Measurements from ENCODE around the gene CARD14.
"Not testable (repeated sequence)": the region's sequence is repeated elsewhere in the genome, so short reads cannot be mapped to it uniquely, and the experiment has no call there.

The CARD14 gene

DNA sequence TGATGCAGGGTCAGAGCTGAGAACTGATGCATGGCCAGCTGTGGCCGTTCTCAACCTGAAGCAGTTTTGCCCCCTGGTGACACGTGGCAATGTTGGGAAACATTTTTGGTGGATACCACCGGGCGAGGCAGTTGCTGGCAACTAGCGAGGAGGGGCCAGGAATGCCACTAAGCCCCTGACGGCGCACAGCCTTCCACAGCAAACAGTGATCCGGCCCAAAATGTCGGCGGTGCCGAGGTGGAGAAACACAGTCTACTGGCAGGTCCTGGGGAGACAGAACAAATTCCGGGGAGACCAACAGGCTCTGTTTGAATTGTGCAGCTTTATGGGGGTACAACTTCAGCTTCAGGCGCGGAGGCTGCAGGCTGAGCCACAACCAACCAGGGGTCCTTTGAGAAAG is 58.6 kb downstream of the CARD14 start:
- no peak for DNase-seq

DNA sequence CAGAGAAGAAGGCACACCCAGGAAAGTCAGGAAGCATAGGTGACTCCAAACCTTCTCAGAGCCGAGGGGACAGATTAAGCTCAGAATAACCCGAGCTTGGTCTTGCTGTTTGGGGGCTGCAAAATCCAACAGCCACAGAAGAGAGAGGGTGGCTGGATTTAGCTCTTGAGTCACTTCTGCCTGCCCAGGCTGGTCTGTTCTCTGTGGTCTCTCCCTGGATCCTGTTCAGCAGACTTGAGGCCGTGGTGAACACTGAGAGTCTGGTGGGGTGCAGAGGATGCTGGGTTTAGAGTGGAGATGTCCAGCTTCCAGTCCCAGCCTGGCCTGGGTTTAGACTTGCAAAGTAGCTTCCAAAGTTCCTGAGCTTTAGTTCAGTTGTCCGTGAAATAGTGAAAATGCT is 59.2 kb downstream of the CARD14 start:
- no peak for DNase-seq

DNA sequence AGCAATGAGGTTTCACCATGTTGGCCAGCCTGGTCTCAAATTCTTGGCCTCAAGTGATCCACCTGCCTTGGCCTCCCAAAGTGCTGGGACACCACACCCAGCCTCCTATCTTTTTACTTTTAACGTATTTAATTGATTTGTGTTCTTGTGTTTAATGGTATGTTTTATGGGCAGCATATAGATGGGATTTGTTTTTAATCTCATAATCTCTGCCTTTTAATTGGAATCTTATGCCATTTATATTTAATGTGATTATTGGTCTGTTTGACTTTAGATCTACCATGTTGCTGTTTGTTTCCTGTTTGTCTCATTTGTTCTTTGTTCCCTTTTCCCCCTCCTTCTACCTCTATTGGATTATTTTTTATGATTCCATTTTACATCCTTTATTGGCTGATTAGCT is 62.6 kb downstream of the CARD14 start:
- no peak for DNase-seq

DNA sequence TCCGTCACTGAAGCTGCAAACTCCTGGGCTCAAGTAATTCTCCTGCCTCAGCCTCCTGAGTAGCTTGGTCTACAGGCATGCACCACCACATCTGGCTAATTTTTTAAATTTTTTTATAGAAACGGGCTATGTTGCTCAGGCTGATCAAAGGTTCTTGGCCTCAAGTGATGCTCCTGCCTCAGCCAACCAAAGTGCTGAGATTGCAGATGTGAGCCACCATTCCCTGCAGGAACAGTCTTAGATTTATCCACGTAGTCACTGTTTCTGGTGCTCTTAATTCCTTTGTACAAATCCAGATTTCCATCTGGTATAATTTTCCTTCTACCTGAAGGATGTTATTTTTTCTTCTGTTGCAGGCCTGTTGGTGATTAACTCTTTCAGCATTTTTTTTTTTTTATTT is 63.4 kb downstream of the CARD14 start:
- no peak for DNase-seq

DNA sequence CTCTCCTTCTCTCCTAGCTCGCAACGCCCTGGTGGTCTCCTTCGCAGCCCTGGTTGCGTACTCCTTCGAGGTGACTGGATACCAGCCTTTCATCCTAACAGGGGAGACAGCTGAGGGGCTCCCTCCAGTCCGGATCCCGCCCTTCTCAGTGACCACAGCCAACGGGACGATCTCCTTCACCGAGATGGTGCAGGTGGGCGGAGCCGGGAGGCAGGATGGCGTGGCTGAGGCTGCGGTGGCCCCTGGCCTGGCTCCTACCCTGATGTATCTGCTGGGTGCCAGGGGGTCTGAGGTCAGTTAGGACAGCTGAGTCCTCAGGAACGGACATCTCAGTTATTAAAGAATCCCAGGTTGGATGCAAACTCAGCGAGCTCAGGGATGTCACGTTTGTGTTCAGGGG is 67.1 kb downstream of the CARD14 start:
- DNase-seq: no peak

DNA sequence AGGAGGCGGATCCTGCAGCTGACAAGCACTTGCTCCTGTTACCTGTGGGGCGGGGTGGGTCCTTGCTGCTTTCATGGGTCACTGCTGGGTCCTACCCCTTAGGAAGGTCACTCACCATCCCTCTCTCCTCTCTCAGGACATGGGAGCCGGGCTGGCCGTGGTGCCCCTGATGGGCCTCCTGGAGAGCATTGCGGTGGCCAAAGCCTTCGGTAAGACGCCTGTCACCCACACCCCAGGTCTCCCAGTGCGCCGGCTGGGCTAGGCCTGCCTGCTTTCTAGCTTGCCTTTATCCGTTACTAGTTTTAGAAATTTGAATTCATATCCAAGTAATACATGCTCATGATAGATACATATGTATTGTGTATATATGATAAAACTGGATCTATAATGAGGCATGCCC is 67.6 kb downstream of the CARD14 start:
- no peak for DNase-seq

DNA sequence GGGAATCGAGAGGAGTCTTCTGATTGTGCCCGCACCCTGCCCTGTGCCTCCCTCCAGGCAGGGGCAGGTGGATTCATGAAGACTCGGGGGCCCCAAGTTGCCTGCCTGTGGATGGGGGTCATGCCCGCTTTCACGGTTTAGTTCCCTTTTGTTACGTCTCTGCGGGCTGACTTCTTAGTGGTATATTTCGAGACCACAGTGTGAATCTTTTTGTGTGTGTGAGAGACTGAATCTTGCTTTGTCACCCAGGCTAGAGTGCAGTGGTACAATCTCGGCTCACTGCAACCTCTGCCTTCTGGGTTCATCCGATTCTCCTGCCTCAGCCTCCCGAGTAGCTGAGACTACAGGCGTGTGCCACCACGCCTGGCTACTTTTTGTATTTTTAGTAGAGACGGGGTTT is 72.7 kb downstream of the CARD14 start:
- DNase-seq: no peak

DNA sequence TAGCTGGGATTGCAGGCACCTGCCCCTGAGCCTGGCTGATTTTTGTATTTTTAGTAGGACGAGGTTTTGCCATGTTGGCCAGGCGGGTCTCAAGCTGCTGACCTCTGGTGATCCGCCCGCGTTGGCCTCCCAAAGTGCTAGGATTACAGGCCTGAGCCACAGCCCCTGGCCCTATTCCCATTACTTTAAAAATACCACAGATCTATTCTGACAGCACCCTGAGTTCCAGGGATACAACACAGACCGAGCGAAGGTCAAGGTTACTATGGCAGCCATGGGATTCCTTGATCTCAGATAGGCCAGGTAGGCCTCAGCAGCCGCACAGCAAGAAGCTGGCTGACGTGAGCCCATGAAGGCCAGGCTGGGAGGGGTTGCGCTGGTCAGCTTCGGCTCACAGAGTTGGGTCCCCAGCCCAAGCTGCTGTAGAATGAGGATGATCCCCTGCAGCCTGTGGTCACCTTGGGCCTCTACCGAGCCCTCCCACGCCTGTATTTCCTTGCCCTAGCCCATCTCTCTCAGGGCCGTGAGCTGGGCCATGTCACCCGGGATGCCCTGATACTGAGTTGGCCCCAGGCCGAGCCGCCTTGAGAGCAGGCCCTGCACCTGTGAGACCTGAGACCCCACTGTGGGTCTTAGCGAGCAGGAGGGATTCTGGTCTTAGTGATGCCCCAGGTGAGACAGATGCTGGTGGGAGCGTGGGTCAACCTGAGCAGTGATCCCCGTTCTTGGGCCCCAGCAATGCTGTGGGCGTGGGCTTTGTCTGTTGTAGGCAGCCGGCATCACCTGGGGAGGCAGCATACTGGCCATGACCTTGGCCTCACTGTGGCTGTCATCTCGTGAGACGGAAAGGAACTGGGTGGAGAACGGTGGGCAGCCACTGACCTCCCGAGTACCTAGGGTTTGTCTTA is 74.0 kb downstream of the CARD14 start:
- no peak for DNase-seq

DNA sequence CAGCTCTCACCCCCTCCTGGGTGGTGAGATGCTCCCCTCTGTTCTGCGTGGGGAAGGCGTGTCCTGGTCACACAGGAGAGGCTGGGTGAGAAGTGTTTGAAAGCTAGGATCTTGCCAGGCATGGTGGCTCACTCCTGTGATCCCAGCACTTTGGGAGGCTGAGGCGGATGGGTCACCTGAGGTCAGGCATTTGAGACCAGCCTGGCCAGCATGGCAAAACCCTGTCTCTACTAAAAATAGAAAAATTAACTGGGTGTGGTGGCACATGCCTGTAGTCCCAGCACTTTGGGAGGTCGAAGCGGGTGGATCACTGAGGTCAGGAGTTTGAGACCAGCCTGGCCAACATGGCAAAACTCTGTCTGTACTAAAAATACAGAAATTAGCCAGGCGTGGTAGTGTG is 74.6 kb downstream of the CARD14 start:
- not testable (repeated sequence) for DNase-seq

DNA sequence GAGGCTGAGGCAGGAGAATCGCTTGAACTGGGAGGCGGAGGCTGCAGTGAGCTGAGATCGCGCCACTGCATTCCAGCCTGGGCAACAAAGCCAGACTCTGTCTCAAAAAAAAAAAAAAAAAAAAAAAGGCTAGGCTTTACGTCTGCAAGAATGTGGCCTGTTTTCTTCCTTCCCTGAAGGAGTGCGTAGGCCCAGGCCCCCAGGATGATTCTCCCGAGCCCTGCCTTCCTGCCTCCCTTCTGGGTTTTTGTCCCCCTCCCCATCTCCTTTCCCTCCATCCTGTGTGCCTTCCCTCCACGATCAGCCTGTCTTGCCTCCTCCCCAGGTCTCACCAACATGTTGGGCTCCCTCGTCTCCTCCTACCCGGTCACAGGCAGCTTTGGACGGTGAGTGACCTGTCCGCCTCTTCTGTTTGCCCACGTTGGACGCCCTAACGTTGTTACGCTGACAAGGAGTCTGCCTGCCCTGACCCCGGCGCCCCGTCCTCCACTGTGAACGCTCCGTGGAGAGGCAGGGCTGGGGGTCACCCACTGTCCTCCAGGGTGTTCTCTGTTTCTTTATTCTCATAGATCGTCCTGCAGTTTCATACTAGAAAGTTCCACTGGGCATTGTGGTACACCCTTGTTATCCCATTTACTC is 75.2 kb downstream of the CARD14 start:
- DNase-seq: no peak

DNA sequence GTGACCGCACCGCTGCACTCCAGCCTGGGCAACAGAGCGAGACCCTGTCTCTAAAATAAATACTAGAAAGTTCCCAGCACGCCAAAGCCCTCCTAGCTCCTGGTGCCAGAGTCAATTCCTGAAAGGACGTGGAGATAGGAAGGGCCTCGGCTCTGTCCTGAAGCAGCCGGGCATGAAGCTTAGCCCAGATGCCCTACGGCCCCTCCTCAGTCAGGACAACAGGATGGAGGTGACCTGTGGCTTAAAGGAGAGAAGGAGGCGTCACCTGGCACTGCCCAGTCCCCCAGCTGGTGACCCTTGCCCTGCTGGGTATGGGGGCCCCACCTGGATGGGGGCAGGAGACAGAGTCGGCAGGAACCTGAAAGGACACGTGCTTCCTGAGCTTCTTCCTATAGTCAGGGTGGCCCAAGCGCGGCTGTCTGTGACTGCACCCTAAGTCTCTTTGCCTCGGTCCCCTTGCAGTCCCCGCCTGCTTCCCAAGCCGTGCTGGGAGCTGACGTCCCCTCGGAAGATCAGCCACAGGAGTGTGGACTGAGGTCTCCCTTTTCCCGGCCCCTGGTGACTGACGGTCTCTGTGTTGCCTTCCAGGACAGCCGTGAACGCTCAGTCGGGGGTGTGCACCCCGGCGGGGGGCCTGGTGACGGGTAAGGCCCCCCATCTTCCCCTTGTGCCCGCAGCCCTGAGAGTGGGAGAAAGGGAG is 75.9 kb downstream of the CARD14 start:
- no peak for DNase-seq

DNA sequence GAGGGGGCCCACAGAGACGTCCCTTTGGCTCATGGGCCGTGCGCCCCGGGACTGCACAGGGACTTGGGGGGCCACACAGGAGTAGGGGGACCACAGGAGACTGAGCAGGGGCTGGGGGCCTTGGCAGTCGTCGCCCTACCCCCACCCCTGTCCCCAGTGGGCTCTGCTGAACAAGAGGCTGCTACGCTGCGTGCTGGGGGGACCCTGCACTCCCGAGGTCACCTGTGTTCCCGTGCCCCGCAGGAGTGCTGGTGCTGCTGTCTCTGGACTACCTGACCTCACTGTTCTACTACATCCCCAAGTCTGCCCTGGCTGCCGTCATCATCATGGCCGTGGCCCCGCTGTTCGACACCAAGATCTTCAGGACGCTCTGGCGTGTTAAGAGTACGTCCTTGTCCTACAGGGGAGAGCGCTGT is 76.4 kb downstream of the CARD14 start:
- no peak for DNase-seq

DNA sequence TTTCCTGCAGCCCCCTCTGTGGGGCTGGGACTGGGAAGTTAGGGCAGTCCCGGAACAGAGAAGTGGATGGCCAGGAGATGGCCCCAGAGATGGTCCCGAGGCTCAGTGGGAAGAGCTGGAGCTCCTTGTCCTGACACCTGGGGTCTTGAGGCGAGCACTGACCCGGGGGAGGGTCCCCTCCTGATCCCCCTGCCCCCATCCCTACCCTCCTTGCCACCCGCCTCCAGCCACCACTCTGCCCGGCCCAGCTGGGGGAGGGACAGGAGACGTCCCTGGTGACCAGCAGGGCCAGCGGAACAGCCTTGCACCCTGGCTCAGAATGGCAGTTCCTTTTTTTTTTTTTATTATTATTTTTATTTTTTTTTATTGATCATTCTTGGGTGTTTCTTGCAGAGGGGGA is 76.9 kb downstream of the CARD14 start:
- no peak for DNase-seq

DNA sequence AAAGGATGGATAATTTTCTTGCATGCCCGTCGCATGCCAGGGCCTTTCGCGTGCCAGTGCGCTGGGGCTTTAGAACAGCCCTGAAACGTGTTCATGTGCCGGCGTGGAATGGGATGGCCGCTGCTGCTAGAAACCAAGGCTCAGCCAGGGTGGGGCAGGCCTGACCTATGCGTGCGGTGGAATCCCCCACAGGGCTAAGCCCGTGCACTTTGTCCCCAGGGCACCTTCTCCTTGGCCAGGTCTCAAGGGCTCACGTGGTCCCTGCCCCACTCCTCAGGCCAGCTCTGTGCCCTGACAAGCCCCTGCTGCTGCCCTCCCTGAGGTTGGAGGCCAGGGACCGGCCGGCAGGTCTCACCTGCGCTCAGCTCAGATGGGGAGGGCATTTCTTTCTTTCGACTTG is 77.7 kb downstream of the CARD14 start:
- DNase-seq: no peak

DNA sequence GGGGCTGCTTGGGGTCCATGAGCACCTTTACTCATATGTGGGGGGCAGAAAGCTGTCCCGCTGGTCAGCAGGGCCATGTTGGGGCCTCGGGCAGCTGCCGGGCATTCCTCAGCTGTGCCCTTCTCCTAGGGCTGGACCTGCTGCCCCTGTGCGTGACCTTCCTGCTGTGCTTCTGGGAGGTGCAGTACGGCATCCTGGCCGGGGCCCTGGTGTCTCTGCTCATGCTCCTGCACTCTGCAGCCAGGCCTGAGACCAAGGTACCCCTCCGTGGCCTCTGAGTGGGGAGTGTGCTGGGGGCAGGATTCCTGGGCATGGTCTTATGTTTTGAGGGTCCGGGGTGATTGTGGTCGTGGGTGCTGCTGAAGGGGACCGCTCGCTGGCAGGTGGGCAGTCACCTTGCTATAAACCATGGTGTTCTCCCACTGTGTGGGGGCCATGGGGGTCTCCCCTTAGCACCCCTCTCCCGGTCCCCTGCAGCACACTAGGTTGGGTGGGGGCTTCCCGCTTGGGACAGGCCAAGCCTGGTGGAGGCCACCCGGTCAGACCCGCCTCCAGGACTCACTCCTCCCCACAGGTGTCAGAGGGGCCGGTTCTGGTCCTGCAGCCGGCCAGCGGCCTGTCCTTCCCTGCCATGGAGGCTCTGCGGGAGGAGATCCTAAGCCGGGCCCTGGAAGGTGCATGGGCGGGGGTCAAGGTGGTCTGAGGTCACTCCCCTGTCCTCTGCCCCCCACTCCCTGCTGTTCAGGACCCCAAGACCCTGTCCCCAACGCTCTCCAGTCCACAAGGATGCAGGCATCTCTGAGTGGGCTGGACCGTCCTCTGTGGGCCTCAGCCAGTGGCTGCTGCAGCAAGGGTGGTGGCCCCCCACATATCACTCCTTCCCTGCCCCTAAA is 78.4 kb downstream of the CARD14 start:
- no peak for DNase-seq

DNA sequence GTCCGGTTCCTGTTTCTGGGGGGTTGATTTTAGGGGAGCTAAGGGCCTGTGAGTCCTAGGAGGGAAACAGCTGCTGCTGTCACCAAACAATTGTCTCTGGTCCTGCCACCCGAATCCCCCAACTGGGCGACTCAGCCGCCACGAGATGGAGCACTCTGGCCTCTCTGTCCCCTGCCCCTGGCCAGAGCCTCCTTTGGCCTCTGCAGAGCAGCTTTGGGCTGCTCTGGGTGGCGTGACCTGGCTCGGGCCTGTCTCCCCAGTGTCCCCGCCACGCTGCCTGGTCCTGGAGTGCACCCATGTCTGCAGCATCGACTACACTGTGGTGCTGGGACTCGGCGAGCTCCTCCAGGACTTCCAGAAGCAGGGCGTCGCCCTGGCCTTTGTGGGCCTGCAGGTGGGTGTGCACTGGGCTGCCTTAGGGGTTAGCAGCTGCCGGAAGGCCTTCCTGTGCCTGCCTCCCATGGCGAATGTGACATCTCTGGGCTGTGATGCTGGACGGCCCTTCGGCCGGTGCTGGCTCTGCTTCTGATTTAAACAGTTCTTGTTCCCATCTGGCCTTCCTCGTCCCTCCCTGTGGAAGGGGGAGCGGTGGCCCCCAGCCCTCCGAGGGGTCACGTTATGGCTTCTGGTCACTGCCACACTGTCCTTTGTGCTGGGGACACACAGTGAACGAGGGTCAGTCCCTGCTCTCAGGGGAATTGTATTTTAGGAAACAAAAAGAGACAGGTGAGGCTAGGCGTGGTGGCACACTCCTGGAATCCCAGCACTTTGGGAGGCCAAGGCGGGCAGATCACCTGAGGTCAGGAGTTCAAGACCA is 79.3 kb downstream of the CARD14 start:
- no peak for DNase-seq

DNA sequence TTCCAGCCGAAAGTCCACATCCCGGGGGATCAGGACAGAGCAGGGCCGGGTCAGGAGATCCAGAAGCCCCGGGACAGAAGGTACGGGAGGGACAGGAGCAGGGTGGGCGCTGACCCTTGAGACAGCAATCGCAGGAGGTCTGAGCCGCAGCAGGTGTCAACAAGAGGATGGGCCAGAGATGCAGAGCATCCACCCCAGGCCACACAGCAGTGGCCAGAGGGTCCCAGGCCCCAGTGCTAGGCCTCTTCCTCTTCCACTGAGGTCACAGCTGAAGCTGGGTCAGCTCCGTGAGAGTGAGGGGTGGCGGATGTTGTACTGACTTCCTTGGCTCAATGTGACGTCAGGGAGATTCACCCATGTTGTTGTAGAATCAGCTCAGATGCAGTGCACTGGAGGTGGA is 82.1 kb downstream of the CARD14 start:
- no peak for DNase-seq

DNA sequence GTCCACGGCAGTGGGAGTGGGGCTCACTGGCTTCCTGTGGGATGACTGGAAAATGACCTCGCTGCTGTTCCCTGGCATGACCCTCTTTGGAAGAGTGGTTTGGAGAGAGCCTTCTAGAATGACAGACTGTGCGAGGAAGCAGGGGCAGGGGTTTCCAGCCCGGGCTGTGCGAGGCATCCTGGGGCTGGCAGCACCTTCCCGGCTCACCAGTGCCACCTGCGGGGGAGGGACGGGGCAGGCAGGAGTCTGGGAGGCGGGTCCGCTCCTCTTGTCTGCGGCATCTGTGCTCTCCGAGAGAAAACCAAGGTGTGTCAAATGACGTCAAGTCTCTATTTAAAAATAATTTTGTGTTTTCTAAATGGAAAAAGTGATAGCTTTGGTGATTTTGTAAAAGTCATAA is 83.0 kb downstream of the CARD14 start:
- peak; percentile 20 for DNase-seq

DNA sequence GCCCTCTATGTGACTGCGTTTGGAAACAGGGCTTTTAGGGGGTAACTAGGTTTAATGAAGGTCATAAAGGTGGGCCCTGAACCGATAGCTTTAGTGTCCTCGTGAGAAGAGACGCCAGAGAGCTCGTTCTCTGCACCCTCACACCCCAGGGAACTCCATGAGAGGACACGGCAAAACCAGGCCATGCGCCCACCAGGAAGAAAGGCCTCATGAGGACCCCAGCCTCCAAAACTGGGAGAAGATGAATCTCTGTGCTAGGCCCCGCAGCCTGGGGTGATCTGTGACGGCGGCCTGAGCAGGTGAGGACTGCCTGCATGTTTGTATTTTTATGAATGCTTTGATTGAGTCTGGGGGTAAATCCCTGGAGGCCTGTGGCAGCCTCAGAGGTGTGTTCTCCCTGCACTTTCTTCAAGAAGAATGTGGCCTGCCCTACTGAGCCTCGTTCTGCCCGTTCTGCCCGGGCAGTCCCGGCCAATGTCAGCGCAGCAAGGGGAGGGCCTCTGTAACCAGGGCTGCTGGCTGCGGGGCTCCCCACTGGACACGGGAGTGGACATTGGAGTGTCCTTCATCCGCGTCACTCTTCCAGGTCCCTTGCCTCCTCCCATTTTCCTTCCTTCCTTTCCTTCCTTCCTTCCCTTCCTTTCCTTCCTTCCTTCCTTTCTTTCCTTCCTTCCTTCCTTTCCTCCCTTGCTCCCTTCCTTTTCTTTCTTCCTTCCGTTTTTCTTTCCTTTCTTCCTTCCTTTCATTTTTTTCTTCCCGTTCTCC is 84.0 kb downstream of the CARD14 start:
- no peak for DNase-seq

DNA sequence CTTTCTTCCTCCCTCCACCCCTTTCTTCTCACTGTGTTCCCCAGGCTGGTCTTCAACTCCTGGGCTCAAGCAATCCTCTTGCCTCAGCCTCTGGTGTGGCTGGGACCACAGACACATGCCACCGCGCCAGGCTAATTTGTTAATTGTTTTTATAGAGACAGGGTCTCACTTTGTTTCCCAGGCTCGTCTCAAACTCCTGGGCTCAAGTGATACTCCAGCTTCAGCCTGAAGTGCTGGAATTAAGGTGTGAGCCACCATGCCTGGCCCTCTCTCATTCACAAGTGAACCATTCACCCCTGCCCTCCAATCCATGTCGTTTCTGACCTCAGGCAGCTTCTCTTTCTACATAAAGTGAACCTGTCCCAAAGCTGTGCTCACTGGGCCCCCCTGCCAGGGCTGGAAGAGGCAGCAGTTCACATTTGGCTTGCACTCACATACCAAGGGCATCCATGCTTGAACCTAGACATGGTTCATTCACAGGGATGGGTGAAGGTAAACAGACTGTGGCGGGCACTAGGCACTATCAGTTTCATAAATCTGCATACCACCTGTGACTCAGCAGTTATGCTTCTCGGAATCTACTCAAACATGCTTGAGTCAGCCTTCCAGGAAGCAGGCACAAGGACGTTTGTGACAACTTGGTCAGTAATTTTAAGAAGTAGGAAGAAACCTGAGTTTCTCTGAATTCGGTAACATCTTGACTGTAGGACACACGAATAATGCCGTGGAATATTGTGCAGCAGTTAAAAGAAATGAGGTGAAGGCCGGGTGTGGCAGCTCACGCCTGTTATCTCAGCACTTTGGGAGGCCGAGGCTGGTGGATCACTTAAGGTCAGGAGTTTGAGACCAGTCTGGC is 84.8 kb downstream of the CARD14 start:
- DNase-seq: no peak
